DMS114 treated with DMSO at 0.1 percent for 48 hours (cell line): ENCODE data around the gene CSGALNACT2.

Source experiments
- DNase-seq: peaks from one replicate; lab custom pipeline; 2025; ENCODE audit not compliant: unreplicated experiment; lab: John Stamatoyannopoulos, UW

The CSGALNACT2 gene

GRCh38 chr10:43201545-43202131 is 63.4 kb downstream of the CSGALNACT2 start:
- no peak for DNase-seq

GRCh38 chr10:43202224-43202656 is 64.0 kb downstream of the CSGALNACT2 start:
- DNase-seq: no peak

- no peak for DNase-seq
These were observed 64.6 kb downstream of the CSGALNACT2 start for GRCh38 chr10:43202657-43203447.

GRCh38 chr10:43203448-43204041 is 65.3 kb downstream of the CSGALNACT2 start:
- no peak for DNase-seq

GRCh38 chr10:43204042-43204942 is 66.0 kb downstream of the CSGALNACT2 start:
- no peak for DNase-seq

DNA sequence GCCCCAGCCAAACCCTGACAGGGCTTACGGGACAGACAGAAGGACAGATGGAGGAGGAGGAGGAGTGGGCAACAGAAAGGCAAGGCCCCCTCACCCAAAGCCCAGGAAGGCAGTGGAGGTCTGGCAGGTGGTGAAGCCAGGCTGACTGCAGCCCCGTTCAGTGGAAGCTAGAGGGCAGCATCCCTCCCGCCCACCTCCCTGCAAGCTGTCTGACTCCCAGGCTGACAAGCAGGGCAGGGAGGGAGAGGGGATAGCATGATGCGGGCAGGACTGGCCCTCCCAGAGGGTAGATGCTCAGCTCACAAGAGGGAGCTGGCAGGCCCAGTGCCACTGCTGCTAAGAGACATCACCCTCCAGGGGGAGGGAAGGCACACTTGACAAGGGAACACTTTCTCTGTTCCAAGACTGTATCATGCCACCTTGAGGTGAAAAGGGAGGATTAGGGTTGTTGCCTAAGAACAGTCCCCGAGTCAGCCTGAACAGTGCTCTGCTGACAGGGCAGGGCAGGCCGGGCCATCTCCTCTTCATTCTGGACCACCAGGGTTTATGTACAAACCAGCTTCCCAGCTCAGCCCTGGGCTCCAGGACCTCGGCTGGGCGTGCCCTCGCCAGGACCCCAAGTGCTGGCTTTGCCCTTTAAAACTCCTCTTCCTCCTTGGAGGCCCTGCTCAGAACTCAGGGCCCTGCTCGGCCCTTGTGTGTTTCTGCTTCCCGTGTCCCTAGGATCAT is 66.9 kb downstream of the CSGALNACT2 start:
- peak; percentile 45 for DNase-seq

- no peak for DNase-seq
These were observed 67.6 kb downstream of the CSGALNACT2 start for GRCh38 chr10:43205681-43206390.

- DNase-seq: no peak
These were observed 68.4 kb downstream of the CSGALNACT2 start for GRCh38 chr10:43206391-43207235.

DNA sequence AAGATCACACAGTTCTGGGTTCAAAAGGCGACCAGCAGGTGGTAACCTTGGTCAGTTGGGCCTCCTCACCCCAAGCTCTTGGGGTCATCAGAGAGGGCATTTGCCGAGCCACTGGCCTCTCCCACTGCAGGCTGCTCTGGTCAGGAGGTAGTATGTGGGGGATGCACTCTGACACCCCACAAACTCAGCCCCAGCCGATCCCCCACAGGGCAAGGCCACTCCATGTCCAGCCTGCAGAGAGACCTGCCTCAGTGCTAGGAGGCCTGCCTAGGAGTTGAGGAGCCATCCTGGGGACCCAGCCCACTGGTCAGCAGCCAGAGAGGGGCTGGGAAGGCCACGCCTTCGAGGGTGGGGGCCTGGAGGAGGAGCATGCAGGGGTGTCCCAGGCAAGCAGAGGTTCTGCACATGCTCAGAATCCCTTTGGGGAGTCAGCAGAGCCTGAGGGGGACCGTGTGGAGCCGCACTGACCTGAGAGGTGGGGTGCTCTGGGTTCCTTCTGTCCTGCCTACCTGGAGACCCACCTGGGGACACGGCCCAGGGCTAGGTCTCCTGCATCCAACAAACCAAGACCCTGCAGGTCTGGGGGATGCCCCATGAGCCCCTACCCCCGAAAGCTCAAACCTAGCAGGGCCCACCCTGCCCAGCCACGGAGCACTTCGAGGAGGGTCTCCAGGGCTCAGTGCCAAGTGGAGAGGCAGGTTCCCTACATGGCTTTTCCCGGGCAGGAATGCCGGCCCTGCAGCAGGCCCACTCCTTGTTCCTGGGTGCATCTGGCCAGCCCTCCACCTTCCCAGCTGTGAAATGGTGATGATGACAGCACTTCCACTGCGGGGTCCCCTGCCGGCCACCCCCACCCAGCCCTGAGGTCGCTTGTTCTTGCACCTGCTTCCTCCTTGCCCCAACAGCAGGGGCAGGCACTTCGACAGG is 70.2 kb downstream of the CSGALNACT2 start:
- DNase-seq: no peak

DNA sequence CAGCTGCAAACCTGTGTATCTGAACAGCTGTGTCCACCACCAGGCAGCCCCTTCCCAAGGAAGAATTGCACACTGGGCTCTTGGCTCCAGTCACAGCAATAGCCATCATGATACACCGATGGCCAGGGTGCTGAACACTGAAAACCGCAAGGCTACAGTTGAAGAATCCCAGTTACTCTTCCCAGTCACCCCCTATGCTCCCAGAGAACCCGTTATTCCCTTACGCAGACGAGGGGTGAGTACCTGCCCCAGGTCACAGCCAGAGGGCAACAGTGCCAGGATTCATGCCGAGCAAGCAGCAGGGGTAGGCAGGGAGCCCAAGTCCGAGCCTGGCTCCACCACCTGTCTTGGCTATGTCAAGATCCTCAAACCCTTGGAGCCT is 70.8 kb downstream of the CSGALNACT2 start:
- no peak for DNase-seq

- DNase-seq: no peak
These were observed 71.5 kb downstream of the CSGALNACT2 start for GRCh38 chr10:43209651-43210141.

DNA sequence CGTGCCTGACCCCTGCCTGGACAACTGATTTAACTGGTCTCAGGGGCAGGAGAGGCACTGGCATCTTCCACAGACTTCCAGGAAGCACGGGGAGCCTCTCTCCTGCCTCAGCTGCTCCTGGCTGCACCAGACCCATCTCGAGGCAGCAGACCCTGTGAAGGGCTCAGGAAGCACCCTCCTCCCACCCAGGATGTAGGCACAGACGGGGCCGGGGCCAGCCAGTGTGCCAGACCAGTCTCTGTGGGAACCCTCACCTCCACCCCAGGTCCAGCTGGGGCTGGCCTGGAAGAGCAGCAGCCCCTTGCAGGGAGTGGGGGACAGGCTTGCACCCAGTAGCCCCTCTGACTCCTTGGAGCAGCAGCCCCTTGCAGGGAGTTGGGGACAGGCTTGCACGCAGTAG is 72.3 kb downstream of the CSGALNACT2 start:
- no peak for DNase-seq

DNA sequence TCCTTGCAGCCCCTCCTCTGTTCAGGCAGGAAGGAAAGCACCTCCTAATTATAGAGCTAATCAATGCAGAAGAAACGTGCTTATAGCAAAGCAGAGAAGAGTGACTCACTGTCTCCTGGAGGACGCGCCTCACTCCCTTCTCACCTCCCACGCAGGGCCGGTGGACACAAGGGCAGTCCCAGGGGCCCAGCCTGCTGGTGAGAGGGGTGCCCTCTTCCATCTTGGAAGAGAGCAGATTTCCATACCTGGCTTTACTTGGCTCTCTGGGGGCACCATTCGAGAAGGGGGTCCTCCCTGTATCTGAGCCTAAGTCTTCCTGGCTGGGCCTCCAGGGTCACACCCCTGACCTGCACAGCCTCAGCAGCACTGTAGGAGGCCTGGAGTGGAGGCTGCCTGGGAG is 72.8 kb downstream of the CSGALNACT2 start:
- DNase-seq: no peak

GRCh38 chr10:43211431-43212042 is 73.3 kb downstream of the CSGALNACT2 start:
- DNase-seq: no peak

DNA sequence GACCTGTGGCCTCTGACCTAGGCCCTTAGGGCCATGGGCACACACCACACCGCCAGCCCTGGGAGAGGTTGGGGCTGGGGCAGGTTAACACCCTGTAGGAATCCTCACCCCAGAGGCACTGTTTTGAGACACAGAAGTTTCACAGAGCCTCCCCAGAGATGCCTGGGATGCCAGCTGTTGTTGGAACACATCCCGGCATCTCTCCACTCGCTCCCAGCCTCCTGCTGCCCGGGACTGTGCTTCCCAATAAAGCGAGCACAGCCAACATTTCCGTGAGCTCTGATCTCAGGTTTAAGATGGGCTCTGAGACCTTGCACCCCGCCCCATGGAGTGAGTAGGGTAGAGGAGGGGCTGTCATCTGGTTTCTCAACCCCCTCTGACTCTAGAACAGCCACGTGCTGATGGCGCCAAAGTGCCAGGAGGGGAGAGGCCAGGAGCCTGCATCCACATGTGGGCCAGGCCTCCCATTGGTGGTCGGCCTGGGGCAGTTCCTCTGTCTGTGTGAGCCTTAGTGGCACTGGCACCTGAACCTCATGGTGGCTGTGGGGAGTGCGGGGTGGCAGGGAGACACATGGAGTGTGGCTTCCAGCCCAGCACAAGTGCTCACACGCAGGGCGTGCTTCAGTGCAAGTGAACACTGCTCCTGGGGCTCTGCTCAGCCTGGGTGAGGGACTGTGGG is 73.9 kb downstream of the CSGALNACT2 start:
- DNase-seq: no peak

- DNase-seq: no peak
These were observed 76.1 kb downstream of the CSGALNACT2 start for GRCh38 chr10:43214071-43214955.
